Measurements from ENCODE around the gene TMEM8B. TPM values are rescaled to one million over a fixed set of nuclear protein-coding genes. Genes with fewer than 3 reads are reported as not detected.

Gene TMEM8B
- total RNA-seq, 1 donor from 2014 or later, result 44.4 TPM

DNA sequence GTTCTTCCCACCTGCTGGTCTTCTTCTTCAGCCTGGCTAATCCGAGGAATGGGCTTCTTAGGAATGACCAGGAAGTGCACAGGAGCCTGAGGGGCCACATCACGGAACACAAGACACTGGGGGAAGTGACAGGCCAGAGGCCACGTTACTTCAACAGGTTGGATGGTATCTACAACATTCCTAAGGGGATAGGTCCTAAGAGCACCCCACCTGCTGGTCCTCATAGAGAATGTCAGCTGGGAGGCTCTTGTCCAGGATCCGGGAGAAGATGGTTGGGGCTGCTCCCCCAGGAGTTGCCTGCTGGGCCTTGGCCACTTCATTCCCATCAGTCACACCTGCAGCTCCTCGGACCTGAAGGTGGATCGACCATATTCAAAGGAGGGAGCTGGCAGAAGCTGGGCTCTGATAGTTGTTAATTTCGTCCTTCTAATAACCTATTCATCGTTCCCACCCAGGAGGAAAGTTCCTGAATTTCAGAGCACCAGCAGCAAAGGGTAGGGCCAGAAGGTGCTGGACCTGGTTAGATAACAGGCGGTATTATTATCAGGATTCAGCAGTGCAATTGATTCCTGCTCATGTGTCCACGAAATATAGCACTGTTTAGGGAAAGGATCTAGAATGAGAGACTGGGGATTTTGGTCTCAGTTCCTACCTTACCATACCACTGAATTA is 15.5 kb upstream of the TMEM8B start:
- no peak for DNase-seq (ENCODE audit: low spot score in 2 of 2, unreplicated experiment in 2 of 2)
- Mint-ChIP-seq H3K27ac (peak overlapping the region; percentile 47), H3K4me1 (peaks cover 29% of the 10 kb centered on the region)

DNA sequence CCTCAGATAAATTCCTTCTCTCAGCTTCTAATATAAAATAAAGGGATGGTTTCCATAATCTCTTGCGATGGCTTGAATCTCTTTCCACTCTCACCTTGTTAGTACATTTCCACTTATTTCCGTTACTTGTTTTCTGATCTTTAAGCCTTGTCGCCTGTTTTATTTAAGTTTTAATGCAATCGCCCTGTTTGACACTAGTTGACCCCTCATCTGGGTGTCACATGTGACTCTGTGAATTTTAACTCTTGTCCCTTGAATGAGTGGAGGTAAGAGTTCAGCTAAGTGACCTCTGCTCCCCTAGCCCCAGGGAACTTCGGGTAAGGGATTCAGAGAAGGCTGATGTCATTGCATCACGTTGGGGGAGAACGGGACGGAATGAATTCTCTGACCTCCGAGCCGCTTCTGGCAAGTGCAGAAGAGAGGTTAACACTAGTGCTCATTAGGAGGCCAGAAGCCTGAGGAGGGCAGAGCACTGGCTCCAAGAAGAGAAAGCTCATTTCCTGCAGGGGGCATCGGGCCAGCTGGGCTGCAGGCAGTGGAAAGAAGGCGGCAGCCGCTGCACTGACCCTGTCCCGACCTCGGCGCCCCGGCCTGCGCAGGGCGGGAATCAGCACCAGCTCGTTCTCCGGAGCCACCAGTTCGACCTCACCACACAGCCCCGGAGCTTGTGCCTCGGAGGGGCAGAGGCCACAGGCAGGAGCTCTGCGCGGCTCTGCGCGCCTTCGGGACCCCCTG is 14.8 kb upstream of the TMEM8B start:
- H3K36me3 Mint-ChIP-seq, result no peaks in the 10 kb centered on the region
- peak overlapping the region; percentile 86 for H3K27ac Mint-ChIP-seq
- DNase-seq (ENCODE audit: low spot score in 2 of 2, unreplicated experiment in 2 of 2), result peak in 1 of 2 experiments; percentile 59
- TF ChIP-seq, protein P1, sequence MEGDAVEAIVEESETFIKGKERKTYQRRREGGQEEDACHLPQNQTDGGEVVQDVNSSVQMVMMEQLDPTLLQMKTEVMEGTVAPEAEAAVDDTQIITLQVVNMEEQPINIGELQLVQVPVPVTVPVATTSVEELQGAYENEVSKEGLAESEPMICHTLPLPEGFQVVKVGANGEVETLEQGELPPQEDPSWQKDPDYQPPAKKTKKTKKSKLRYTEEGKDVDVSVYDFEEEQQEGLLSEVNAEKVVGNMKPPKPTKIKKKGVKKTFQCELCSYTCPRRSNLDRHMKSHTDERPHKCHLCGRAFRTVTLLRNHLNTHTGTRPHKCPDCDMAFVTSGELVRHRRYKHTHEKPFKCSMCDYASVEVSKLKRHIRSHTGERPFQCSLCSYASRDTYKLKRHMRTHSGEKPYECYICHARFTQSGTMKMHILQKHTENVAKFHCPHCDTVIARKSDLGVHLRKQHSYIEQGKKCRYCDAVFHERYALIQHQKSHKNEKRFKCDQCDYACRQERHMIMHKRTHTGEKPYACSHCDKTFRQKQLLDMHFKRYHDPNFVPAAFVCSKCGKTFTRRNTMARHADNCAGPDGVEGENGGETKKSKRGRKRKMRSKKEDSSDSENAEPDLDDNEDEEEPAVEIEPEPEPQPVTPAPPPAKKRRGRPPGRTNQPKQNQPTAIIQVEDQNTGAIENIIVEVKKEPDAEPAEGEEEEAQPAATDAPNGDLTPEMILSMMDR (IDR thresholded peaks at IDR 0.05; ENCODE audit: unreplicated experiment), result no peak
- H3K27me3 Mint-ChIP-seq (ENCODE audit: low read depth), result no peaks in the 10 kb centered on the region
- peaks cover 29% of the 10 kb centered on the region for H3K4me1 Mint-ChIP-seq
- H3K4me3 Mint-ChIP-seq, result peak overlapping the region; percentile 84
- no peaks in the 10 kb centered on the region for H3K9me3 Mint-ChIP-seq

More for the DNA sequence above, 15.5 kb upstream of the TMEM8B start:
- no peaks in the 10 kb centered on the region for H3K36me3 Mint-ChIP-seq
- H3K9me3 Mint-ChIP-seq, result no peaks in the 10 kb centered on the region
- TF ChIP-seq, protein P1 (IDR thresholded peaks at IDR 0.05; ENCODE audit: unreplicated experiment), result no peak
- H3K4me3 Mint-ChIP-seq, result peak overlapping the region; percentile 84
- H3K27me3 Mint-ChIP-seq (ENCODE audit: low read depth), result no peaks in the 10 kb centered on the region

DNA sequence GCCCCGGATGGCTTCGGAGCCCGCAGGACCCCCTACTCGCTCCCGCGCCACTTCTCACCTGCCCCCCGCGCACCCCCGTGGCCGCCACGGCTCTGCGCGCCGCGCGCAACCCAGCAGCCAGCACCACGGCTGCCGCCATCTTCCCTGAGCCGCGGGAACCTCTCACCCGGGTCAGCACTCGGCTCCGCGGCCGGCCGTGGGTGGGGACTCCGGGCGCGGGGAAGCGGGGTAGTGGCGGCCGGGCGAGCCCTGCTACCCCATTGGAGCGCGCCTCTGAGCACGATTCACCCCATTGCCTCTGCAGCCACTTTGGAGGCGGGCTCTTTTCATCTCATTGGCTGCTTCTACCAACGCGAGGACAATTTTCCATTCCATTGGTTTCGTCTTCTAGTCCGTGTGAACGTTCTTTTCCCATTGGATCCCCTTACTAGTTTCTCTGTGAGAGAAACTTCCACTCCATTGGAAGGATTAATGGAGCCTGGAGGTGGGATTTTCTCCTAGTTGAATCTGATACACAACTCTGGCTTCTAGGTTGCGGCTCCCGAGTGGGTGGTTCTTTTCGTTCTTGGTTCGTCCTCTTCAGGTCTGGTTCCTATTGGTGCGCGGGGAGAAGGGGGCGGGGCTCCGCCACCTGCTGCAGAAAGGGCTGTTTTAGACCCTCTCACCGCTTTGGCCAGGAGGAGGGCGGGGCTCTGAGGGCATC is 14.0 kb upstream of the TMEM8B start, which contains the start of gene HINT2:
HINT2 (minus strand) TSS at position 202 of the 703 bp plus-strand sequence; CDS start at position 139, 63 bp downstream.
- Mint-ChIP-seq H3K27me3 (ENCODE audit: low read depth) (no peaks in the 10 kb centered on the region), H3K27ac (peak within 1 kb of the TSS; percentile 93), H3K4me1 (peaks cover 29% of the 10 kb centered on the region), H3K9me3 (no peaks in the 10 kb centered on the region), H3K36me3 (no peaks in the 10 kb centered on the region), H3K4me3 (peak within 1 kb of the TSS; percentile 84)
- peak; percentile 87 to 93 for DNase-seq (ENCODE audit: low spot score in 2 of 2, unreplicated experiment in 2 of 2)
- TF ChIP-seq, protein P1 (IDR thresholded peaks at IDR 0.05; ENCODE audit: unreplicated experiment), result no peak

DNA sequence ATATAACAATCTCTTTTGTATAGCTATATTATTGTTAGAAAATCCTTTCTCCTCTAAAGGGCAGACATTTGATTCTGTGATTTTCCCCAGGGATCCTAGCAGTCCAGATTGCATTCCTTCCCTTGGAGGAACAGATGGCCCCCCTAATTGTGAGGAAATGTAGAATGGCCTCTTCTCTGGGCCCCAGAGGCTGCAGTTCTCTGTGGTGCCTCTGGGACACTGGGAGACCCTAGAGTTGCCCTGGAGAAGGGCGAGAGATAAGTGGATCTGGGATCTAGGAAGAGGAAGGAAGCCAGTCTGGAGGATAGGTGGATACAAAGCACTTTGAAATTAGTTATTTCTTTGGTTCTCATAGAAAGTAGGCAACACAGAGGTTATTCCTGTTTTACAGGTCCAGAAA is 12.3 kb upstream of the TMEM8B start:
- H3K36me3 Mint-ChIP-seq, result no peaks in the 10 kb centered on the region
- H3K9me3 Mint-ChIP-seq, result no peaks in the 10 kb centered on the region
- TF ChIP-seq, protein P1 (IDR thresholded peaks at IDR 0.05; ENCODE audit: unreplicated experiment), result no peak
- peak overlapping the region; percentile 84 for H3K4me3 Mint-ChIP-seq
- H3K27ac Mint-ChIP-seq, result peak overlapping the region; percentile 14
- DNase-seq (ENCODE audit: low spot score in 2 of 2, unreplicated experiment in 2 of 2), result no peak
- no peaks in the 10 kb centered on the region for H3K27me3 Mint-ChIP-seq (ENCODE audit: low read depth)
- H3K4me1 Mint-ChIP-seq, result peaks cover 29% of the 10 kb centered on the region

DNA sequence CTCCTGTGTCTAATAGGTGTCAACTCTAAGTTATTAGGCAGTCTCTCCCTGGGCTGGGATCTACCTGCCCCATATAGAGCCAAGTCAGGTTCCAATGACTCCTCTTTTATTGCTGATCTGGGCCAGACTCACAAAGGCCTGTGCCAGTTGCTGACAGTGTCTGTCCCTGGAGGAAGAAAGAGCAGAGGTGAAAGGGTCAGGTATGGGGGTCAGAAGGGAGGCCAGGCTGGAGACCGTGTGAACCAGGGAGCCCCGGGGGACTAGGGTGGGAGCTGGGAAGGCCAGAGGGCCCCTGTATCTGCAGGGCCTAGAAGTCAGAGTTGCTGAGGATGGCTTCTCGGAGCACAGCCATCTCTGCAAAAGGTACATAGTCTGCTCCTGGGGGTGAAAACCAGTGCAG is 10.7 kb upstream of the TMEM8B start:
- H3K9me3 Mint-ChIP-seq, result no peaks in the 10 kb centered on the region
- no peak overlapping the region for H3K27ac Mint-ChIP-seq
- no peaks in the 10 kb centered on the region for H3K27me3 Mint-ChIP-seq (ENCODE audit: low read depth)
- peaks cover 16% of the 10 kb centered on the region for H3K4me1 Mint-ChIP-seq
- H3K36me3 Mint-ChIP-seq, result no peaks in the 10 kb centered on the region
- no peak for DNase-seq (ENCODE audit: low spot score in 2 of 2, unreplicated experiment in 2 of 2)
- H3K4me3 Mint-ChIP-seq, result no peak overlapping the region
- TF ChIP-seq, protein P1 (IDR thresholded peaks at IDR 0.05; ENCODE audit: unreplicated experiment), result no peak
